Cardiac muscle cell (in vitro differentiated cells and primary cell): Measurements from ENCODE around the gene VPS13A. TPM values are rescaled to one million over a fixed set of nuclear protein-coding genes. Genes with fewer than 3 reads are reported as not detected.
A peak's percentile ranks its signal among the peaks of the same experiment; 100 is the strongest.
"Not testable (repeated sequence)": the region's sequence is repeated elsewhere in the genome, so short reads cannot be mapped to it uniquely, and the experiment has no call there.

Experiments
- DNase-seq, 2 donors: peaks; one replicate each; pipeline versions ENCODE4 v3.0.0 to v3.0.0-alpha.2; 2010 to 2017; ENCODE audit warnings: low read depth in 1 of 2, low spot score in 1 of 2
- H3K27ac ChIP-seq: fragments of 200-600 bp; sonication (generic); 2 replicates; pipeline ENCODE4 v1.5.1; 2016
- H3K27me3 ChIP-seq: fragments of 200-600 bp; sonication (generic); 2 replicates; pipeline ENCODE4 v1.6.0; 2016; ENCODE audit warnings: control low read depth
- H3K36me3 ChIP-seq: fragments of 200-600 bp; sonication (generic); 2 replicates; pipeline ENCODE4 v1.5.1; 2016; ENCODE audit warnings: control low read depth
- H3K4me1 ChIP-seq: fragments of 200-600 bp; sonication (generic); 2 replicates; pipeline ENCODE4 v1.8.1; 2017; ENCODE audit warnings: low read depth, mild to moderate bottlenecking, mixed run types
- H3K4me3 ChIP-seq: fragments of 200-600 bp; sonication (generic); 2 replicates; pipeline ENCODE4 v1.5.1; 2016; ENCODE audit warnings: mild to moderate bottlenecking
- H3K9me3 ChIP-seq: fragments of 200-600 bp; sonication (generic); 2 replicates; pipeline ENCODE4 v1.5.1; 2017; ENCODE audit warnings: low read depth, mild to moderate bottlenecking, control low read depth
- CTCF ChIP-seq: IDR thresholded peaks from 2 replicates; pipeline ENCODE4 v1.5.1; 2012; ENCODE audit warnings: low read depth, mild to moderate bottlenecking, low read length
- polyA plus RNA-seq: library from polyadenylated mRNA; unstranded; fragments of >200 nt; fragmentation: Nextera tagmentation; extraction: Ambion mirVana; gene quantifications from 2 replicates; pipeline ENCODE4 v1.2.1, GENCODE V29; 2016
- total RNA-seq: library from RNA; depleted of rRNA; stranded (reverse); fragments of >200 nt; gene quantifications from 2 replicates; pipeline ENCODE4 v1.2.3, GENCODE V29; 2016

Gene VPS13A
- total and polyA plus RNA-seq, 2 experiments from 2014 or later = 10.7 to 32.3 TPM

- Histone ChIP-seq H3K36me3 (peaks cover 14% of the 10 kb centered on the region), H3K4me1 (no peaks in the 10 kb centered on the region), H3K27ac (no peak overlapping the region), H3K27me3 (no peaks in the 10 kb centered on the region), H3K4me3 (no peak overlapping the region), H3K9me3 (no peaks in the 10 kb centered on the region)
- no peak for TF ChIP-seq CTCF
- no peak for DNase-seq
Observed at GRCh38 chr9:77402286-77402685, 225.0 kb downstream of the VPS13A start.

GRCh38 chr9:77403239-77403638, 225.9 kb downstream of the VPS13A start:
- Histone ChIP-seq H3K9me3 (no peaks in the 10 kb centered on the region), H3K4me3 (no peak overlapping the region), H3K27me3 (no peaks in the 10 kb centered on the region), H3K36me3 (peaks cover 21% of the 10 kb centered on the region), H3K27ac (no peak overlapping the region), H3K4me1 (no peaks in the 10 kb centered on the region)
- TF ChIP-seq CTCF = no peak
- no peak for DNase-seq

- not testable (repeated sequence) for H3K4me3 ChIP-seq, DNase-seq, H3K27me3 ChIP-seq
Observed at GRCh38 chr9:77408521-77408920, 231.2 kb downstream of the VPS13A start.

GRCh38 chr9:77417566-77417965, 240.2 kb downstream of the VPS13A start:
- no peaks in the 10 kb centered on the region for H3K27me3 ChIP-seq
- no peak for TF ChIP-seq CTCF
- H3K36me3 ChIP-seq = peaks cover 8% of the 10 kb centered on the region
- peak in 1 of 2 donors; percentile 84 for DNase-seq
- H3K27ac ChIP-seq = no peak overlapping the region
- no peak overlapping the region for H3K4me3 ChIP-seq
- no peaks in the 10 kb centered on the region for H3K9me3 ChIP-seq
- no peaks in the 10 kb centered on the region for H3K4me1 ChIP-seq

More at GRCh38 chr9:77408521-77408920, 231.2 kb downstream of the VPS13A start:
- not testable (repeated sequence) for H3K27ac ChIP-seq, H3K4me1 ChIP-seq, H3K9me3 ChIP-seq
- H3K36me3 ChIP-seq = peaks cover 22% of the 10 kb centered on the region

- Histone ChIP-seq H3K9me3 (no peaks in the 10 kb centered on the region), H3K4me1 (no peaks in the 10 kb centered on the region), H3K36me3 (peaks cover 8% of the 10 kb centered on the region), H3K27ac (no peak overlapping the region), H3K4me3 (no peak overlapping the region), H3K27me3 (no peaks in the 10 kb centered on the region)
- no peak for DNase-seq
- TF ChIP-seq CTCF = no peak
Observed at GRCh38 chr9:77418226-77418625, 240.9 kb downstream of the VPS13A start.

GRCh38 chr9:77420641-77421040, 243.3 kb downstream of the VPS13A start:
- TF ChIP-seq CTCF = no peak
- Histone ChIP-seq H3K4me3 (no peak overlapping the region), H3K27me3 (no peaks in the 10 kb centered on the region), H3K36me3 (peaks cover 7% of the 10 kb centered on the region), H3K27ac (no peak overlapping the region), H3K4me1 (no peaks in the 10 kb centered on the region), H3K9me3 (no peaks in the 10 kb centered on the region)
- no peak for DNase-seq
